Inflammatory macrophage treated with lipopolysaccharide for 4 hours (primary cell): Measurements from ENCODE around the gene SACM1L.
"Not testable (repeated sequence)": the region's sequence is repeated elsewhere in the genome, so short reads cannot be mapped to it uniquely, and the experiment has no call there.

ENCODE experiments used
- DNase-seq: peaks from one replicate; pipeline ENCODE4 v3.0.0-alpha.2; 2020

SACM1L gene

GRCh38 chr3:45667569-45667934, 21.6 kb upstream of the SACM1L start:
- DNase-seq, result no peak

GRCh38 chr3:45670436-45670835, 18.8 kb upstream of the SACM1L start:
- peak; percentile 65 for DNase-seq

GRCh38 chr3:45670991-45671390, 18.2 kb upstream of the SACM1L start:
- peak; percentile 40 for DNase-seq

- DNase-seq, result no peak
Measured at GRCh38 chr3:45673273-45673672, 15.9 kb upstream of the SACM1L start.

GRCh38 chr3:45676325-45677032, 12.7 kb upstream of the SACM1L start:
- peak; percentile 49 for DNase-seq

- DNase-seq, result no peak
Measured at GRCh38 chr3:45677033-45677446, 12.2 kb upstream of the SACM1L start.

- DNase-seq, result no peak
Measured at GRCh38 chr3:45677841-45678240, 11.4 kb upstream of the SACM1L start.

GRCh38 chr3:45679805-45680204, 9.4 kb upstream of the SACM1L start:
- peak; percentile 85 for DNase-seq

GRCh38 chr3:45681221-45681620, 8.0 kb upstream of the SACM1L start:
- DNase-seq, result no peak

- no peak for DNase-seq
Measured at GRCh38 chr3:45681846-45682245, 7.3 kb upstream of the SACM1L start.

- no peak for DNase-seq
Measured at GRCh38 chr3:45682311-45682710, 6.9 kb upstream of the SACM1L start.

GRCh38 chr3:45682786-45683185, 6.4 kb upstream of the SACM1L start:
- no peak for DNase-seq

GRCh38 chr3:45683417-45684326, 5.5 kb upstream of the SACM1L start:
- no peak for DNase-seq

GRCh38 chr3:45684327-45684892, 4.8 kb upstream of the SACM1L start:
- DNase-seq, result no peak

- not testable (repeated sequence) for DNase-seq
Measured at GRCh38 chr3:45685722-45686121, 3.5 kb upstream of the SACM1L start.

- DNase-seq, result no peak
Measured at GRCh38 chr3:45686850-45687249, 2.3 kb upstream of the SACM1L start.

- no peak for DNase-seq
Measured at GRCh38 chr3:45687828-45688193, 1.4 kb upstream of the SACM1L start.

GRCh38 chr3:45688194-45688881, 858 bp upstream of the SACM1L start:
- DNase-seq, result no peak

GRCh38 chr3:45689787-45690145, 570 bp downstream of the SACM1L start:
- no peak for DNase-seq

- DNase-seq, result peak; percentile 29
Measured at GRCh38 chr3:45690336-45691035, 1.3 kb downstream of the SACM1L start.

GRCh38 chr3:45691842-45692241, 2.6 kb downstream of the SACM1L start:
- DNase-seq, result no peak

GRCh38 chr3:45692866-45693265, 3.7 kb downstream of the SACM1L start:
- DNase-seq, result no peak
